ENCODE measurements around the gene SCO2. TPM values are rescaled to one million over a fixed set of nuclear protein-coding genes. Genes with fewer than 3 reads are reported as not detected.

Gene SCO2
- total RNA-seq, 4 donors from 2014 or later = 5.1 to 63.6 (median 5.9) TPM; not detected in 1

DNA sequence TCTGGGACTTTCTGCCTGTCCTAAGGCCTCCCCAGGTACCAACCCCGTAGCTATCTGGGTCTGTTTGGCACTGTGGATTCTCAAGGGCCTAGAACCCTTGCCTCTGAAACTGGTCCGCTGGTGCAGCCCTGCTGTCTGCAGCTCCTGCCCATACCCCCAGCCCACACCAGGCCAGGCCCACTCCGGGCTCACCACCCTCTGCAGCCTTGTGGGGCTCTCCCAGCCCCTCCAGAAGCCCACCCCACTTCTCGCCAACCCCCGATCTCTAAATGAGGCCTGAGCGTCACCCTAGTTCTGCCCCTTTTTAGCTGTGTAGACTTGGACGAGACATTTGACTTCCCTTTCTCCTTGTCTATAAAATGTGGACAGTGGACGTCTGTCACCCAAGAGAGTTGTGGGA lies 25.0 kb upstream of the SCO2 start:
- Histone ChIP-seq H3K9me3 (no peaks in the 10 kb centered on the region), H3K36me3 (no peaks in the 10 kb centered on the region), H3K4me1 (peaks cover 4 to 19% (median 14%) of the 10 kb centered on the region in 4 donors), H3K27me3 (peaks cover 43% of the 10 kb centered on the region), H3K27ac (no peak overlapping the region), H3K4me3 (no peak overlapping the region)
- no peak for DNase-seq
- intact Hi-C loops (cut with DNase I; ENCODE audit: low total_unique reads) (no loop called here), in situ Hi-C loops (cut with MboI; ENCODE audit: low pct_ligation_motif_present in 1 of 4, low pct_unique_long_range_greater_than_20kb in 1 of 4, low sequenced_read_pairs in 3 of 4) (no loop called here)
- WGBS, 2 donors (ENCODE audit: low coverage in 1 of 2) = 88 to 94% methylated on average over 5 to 8 of the region's 8 CpGs
- TF ChIP-seq POLR2AphosphoS5 (IDR thresholded peaks at IDR 0.05) = no peak
- no peak for TF ChIP-seq EP300 (IDR thresholded peaks at IDR 0.05; ENCODE audit: low read depth)
- TF ChIP-seq, protein P1, sequence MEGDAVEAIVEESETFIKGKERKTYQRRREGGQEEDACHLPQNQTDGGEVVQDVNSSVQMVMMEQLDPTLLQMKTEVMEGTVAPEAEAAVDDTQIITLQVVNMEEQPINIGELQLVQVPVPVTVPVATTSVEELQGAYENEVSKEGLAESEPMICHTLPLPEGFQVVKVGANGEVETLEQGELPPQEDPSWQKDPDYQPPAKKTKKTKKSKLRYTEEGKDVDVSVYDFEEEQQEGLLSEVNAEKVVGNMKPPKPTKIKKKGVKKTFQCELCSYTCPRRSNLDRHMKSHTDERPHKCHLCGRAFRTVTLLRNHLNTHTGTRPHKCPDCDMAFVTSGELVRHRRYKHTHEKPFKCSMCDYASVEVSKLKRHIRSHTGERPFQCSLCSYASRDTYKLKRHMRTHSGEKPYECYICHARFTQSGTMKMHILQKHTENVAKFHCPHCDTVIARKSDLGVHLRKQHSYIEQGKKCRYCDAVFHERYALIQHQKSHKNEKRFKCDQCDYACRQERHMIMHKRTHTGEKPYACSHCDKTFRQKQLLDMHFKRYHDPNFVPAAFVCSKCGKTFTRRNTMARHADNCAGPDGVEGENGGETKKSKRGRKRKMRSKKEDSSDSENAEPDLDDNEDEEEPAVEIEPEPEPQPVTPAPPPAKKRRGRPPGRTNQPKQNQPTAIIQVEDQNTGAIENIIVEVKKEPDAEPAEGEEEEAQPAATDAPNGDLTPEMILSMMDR (IDR thresholded peaks at IDR 0.05) = no peak
- TF ChIP-seq POLR2A (IDR thresholded peaks at IDR 0.05) = no peak

DNA sequence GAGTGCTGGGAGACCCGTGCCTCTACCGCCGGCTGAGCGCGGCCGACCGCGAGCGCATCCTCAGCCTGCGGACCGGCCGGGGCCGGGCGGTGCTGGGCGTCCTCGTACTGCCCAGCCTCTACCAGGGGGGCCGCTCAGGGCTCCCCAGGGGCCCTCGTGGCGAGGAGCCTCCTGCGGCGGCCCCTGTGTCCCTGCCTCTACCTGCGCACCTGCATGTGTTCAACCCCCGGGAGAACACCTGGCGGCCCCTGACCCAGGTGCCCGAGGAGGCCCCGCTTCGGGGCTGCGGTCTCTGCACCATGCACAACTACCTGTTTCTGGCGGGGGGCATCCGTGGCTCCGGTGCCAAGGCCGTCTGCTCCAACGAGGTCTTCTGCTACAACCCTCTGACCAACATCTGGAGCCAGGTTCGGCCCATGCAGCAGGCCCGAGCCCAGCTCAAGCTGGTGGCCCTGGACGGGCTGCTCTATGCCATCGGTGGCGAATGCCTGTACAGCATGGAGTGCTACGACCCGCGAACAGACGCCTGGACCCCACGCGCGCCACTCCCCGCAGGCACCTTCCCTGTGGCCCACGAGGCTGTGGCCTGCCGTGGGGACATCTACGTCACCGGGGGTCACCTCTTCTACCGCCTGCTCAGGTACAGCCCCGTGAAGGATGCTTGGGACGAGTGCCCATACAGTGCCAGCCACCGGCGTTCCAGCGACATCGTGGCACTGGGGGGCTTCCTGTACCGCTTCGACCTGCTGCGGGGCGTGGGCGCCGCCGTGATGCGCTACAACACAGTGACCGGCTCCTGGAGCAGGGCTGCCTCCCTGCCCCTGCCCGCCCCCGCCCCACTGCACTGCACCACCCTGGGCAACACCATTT lies 23.8 kb upstream of the SCO2 start:
- Histone ChIP-seq H3K4me1 (peaks cover 8 to 29% (median 21%) of the 10 kb centered on the region in 4 donors), H3K27me3 (peaks cover 43% of the 10 kb centered on the region), H3K4me3 (peak overlapping the region; percentile 6 to 52 (median 18)), H3K36me3 (no peaks in the 10 kb centered on the region), H3K9me3 (no peaks in the 10 kb centered on the region), H3K27ac (peak overlapping the region; percentile 26 to 62 (median 38))
- in situ Hi-C loops (cut with MboI; ENCODE audit: low pct_ligation_motif_present in 1 of 4, low pct_unique_long_range_greater_than_20kb in 1 of 4, low sequenced_read_pairs in 3 of 4) = no loop called here
- 57 to 94% methylated on average over 15 to 62 of the region's 68 CpGs for WGBS, 2 donors (ENCODE audit: low coverage in 1 of 2)
- intact Hi-C loops (cut with DNase I; ENCODE audit: low total_unique reads) = no loop called here
- no peak for DNase-seq
- no peak for TF ChIP-seq EP300 (IDR thresholded peaks at IDR 0.05; ENCODE audit: low read depth)
- TF ChIP-seq, protein P1 (IDR thresholded peaks at IDR 0.05) = no peak
- TF ChIP-seq POLR2A (IDR thresholded peaks at IDR 0.05) = no peak
- TF ChIP-seq POLR2AphosphoS5 (IDR thresholded peaks at IDR 0.05) = no peak

DNA sequence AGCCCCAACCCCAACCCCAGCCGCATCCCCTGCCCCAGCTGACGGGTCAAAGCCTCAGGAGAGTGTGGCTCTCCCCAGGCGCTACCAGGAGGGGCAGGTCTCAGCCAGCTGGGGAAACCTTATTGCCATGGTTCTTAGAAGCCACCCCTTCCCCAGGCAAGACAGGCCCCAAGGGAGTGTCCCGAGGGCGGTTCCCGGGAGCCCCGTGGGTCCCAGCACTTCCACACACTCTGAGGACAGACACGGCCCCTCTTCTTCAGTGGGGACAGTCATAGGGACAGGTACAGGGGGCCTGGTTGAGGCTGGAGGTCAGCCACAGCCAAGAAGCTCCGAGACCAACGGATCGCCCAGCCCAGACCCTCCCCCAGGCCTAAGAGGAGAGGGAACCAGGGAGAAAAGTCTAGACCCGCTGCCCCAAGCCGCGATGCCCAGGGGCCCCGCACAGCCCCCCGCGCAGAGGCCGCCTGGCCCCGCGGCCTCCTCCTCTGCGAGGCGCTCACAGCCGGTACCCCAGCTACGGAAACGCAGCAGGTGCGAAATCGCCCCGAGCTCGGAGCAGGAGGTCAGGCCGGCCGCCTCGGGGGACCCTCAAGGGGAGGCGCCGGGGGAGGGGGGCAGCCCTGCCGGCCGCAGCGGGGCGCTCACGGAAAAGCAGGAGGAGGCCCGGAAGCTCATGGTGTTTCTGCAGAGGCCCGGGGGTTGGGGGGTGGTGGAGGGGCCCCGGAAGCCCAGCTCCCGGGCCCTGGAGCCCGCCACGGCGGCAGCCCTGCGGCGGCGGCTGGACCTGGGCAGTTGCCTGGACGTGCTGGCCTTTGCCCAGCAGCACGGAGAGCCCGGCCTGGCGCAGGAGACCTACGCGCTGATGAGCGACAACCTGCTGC lies 22.9 kb upstream of the SCO2 start:
- intact Hi-C loops (cut with DNase I; ENCODE audit: low total_unique reads) (no loop called here), in situ Hi-C loops (cut with MboI; ENCODE audit: low pct_ligation_motif_present in 1 of 4, low pct_unique_long_range_greater_than_20kb in 1 of 4, low sequenced_read_pairs in 3 of 4) (no loop called here)
- Histone ChIP-seq H3K9me3 (no peaks in the 10 kb centered on the region), H3K36me3 (no peaks in the 10 kb centered on the region), H3K4me1 (peaks cover 8 to 37% (median 28%) of the 10 kb centered on the region in 4 donors), H3K27ac (peak overlapping the region; percentile 26 to 62 (median 38)), H3K4me3 (peak overlapping the region; percentile 6 to 52 (median 18)), H3K27me3 (peaks cover 43% of the 10 kb centered on the region)
- peak; percentile 50 for DNase-seq
- TF ChIP-seq POLR2A (IDR thresholded peaks at IDR 0.05) = peak; percentile 24
- TF ChIP-seq, protein P1 (IDR thresholded peaks at IDR 0.05) = no peak
- WGBS, 2 donors (ENCODE audit: low coverage in 1 of 2) = 11% methylated on average over 42 of the region's 56 CpGs; no CpG with 5 or more reads in 1 of the 2 donors

Data from transverse colon (tissue), 4 donors.